Upper lobe of left lung (tissue), 4 donors: ENCODE data around the gene NPHP4.

Source experiments
- EP300 ChIP-seq, 4 donors: sonication (generic); formaldehyde crosslinking; IDR thresholded peaks; one replicate each; pipeline ENCODE4 v1.5.1; 2017; ENCODE audit warnings: antibody characterized with exemption in 4 of 4, control low read depth in 2 of 4
- POLR2A ChIP-seq, 4 donors: fragments of 450-650 bp; IDR thresholded peaks; one replicate each; pipeline ENCODE4 v1.5.1; 2016 to 2017; ENCODE audit warnings: antibody characterized with exemption in 4 of 4, mild to moderate bottlenecking in 2 of 4
- POLR2AphosphoS5 ChIP-seq, 2 donors: sonication (generic); formaldehyde crosslinking; IDR thresholded peaks; one replicate each; pipeline ENCODE4 v1.5.1; 2017; ENCODE audit warnings: antibody characterized with exemption in 2 of 2
- TF ChIP-seq, protein P1 (sequence below), 6 experiments: fragments of 450-650 bp in 4 of 6; fragments of 200-600 bp in 2 of 6; sonication (generic) in 2 of 6; IDR thresholded peaks; one replicate each; pipeline ENCODE4 v1.5.1; 2016 to 2019; ENCODE audit warnings: antibody characterized with exemption in 6 of 6

DNA sequence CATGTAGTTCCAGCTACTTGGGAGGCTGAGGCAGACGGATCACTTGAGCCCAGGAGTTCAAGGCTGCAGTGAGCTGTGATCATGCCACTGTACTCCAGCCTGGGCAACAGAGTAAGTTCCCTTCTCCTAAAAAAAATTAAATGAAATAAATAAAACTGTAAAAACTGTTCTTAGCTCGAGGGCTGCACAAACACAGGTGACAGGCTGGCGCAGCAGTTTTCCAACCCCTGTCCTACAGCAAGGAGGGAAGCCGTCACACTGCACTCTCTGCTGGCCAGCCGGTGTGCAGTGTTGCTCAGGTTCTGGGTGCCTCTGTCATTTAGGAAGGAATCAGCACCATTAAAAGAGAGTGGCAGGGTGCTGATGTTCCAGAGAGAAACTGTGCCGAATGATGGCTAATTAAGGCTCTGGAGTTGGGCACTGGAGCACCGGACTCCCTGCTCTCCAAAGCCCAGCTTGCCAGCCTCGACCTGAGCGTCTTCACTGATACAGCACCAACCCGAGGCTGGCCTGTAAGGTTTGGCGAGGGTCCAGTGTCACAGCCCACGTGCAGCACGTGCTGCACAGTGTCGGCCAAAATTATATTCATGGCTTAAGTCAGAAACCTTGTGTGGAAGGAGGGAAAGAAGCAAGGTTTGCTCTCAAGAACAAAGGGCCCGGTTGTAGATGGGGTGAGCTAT lies 27.1 kb upstream of the NPHP4 start:
- TF ChIP-seq, protein P1, sequence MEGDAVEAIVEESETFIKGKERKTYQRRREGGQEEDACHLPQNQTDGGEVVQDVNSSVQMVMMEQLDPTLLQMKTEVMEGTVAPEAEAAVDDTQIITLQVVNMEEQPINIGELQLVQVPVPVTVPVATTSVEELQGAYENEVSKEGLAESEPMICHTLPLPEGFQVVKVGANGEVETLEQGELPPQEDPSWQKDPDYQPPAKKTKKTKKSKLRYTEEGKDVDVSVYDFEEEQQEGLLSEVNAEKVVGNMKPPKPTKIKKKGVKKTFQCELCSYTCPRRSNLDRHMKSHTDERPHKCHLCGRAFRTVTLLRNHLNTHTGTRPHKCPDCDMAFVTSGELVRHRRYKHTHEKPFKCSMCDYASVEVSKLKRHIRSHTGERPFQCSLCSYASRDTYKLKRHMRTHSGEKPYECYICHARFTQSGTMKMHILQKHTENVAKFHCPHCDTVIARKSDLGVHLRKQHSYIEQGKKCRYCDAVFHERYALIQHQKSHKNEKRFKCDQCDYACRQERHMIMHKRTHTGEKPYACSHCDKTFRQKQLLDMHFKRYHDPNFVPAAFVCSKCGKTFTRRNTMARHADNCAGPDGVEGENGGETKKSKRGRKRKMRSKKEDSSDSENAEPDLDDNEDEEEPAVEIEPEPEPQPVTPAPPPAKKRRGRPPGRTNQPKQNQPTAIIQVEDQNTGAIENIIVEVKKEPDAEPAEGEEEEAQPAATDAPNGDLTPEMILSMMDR (IDR thresholded peaks at IDR 0.05): no peak
- TF ChIP-seq POLR2A (IDR thresholded peaks at IDR 0.05) (no peak), POLR2AphosphoS5 (IDR thresholded peaks at IDR 0.05) (no peak), EP300 (IDR thresholded peaks at IDR 0.05) (no peak)
